OCI-LY3 (cell line): ENCODE measurements around the gene CUTC.

Experiments used
- EZH2phosphoT487 ChIP-seq: fragments of 200-600 bp; shearing (Covaris generic); IDR thresholded peaks from 2 replicates; pipeline ENCODE4 v1.6.1; 2018; ENCODE audit warnings: antibody characterized with exemption, mixed run types, low read depth
- TF ChIP-seq, protein P1 (sequence below): fragments of 200-600, 300-600 bp; sonication (generic); IDR thresholded peaks from 2 replicates; pipeline ENCODE4 v1.5.1; 2014; ENCODE audit warnings: antibody characterized with exemption, low read length, low read depth

DNA sequence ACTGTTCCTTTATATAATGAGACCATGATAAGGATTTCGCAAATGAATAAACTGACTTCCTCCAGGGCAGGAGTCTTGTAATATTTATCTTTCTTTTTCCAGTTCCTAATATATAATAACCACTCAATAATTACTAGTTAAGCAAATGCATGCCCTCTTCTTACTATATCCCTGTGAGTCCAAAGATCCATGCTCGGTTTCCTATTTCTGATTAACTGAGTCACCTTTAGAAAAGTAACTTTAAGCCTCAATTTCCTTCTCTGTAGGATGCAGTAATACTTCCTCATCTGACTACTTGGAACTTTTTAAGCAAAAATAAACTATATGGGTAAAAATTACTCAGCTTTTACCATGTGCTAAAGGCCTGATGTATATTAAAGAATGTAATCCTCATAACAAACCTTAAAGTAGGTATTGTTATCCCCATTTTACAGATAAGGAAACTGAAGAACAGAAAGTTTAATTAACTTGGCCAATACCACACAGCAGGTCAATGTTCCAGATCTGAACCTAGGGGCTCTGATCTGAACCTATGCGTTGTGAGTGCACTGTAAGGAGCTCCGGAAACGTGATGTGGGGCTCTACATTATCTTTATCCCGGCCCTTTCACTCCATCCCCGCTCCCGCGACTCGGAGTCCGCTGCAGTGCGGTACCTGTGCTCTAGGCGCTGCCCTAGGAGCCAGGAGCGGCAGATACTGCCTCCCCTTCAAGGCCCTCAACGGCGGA lies 565 bp upstream of the CUTC start:
- TF ChIP-seq, protein P1, sequence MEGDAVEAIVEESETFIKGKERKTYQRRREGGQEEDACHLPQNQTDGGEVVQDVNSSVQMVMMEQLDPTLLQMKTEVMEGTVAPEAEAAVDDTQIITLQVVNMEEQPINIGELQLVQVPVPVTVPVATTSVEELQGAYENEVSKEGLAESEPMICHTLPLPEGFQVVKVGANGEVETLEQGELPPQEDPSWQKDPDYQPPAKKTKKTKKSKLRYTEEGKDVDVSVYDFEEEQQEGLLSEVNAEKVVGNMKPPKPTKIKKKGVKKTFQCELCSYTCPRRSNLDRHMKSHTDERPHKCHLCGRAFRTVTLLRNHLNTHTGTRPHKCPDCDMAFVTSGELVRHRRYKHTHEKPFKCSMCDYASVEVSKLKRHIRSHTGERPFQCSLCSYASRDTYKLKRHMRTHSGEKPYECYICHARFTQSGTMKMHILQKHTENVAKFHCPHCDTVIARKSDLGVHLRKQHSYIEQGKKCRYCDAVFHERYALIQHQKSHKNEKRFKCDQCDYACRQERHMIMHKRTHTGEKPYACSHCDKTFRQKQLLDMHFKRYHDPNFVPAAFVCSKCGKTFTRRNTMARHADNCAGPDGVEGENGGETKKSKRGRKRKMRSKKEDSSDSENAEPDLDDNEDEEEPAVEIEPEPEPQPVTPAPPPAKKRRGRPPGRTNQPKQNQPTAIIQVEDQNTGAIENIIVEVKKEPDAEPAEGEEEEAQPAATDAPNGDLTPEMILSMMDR = no peak
- no peak for TF ChIP-seq EZH2phosphoT487
